Ovary (tissue), 3 donors: ENCODE measurements around the gene PRSS1.
"Not testable (repeated sequence)": the region's sequence is repeated elsewhere in the genome, so short reads cannot be mapped to it uniquely, and the experiment has no call there.

ENCODE experiments used
- EP300 ChIP-seq: sonication (generic); formaldehyde crosslinking; IDR thresholded peaks from one replicate; pipeline ENCODE4 v1.6.1; 2017; ENCODE audit warnings: antibody characterized with exemption
- POLR2A ChIP-seq: fragments of 450-650 bp; IDR thresholded peaks from one replicate; pipeline ENCODE4 v1.6.1; 2017; ENCODE audit warnings: antibody characterized with exemption, mild to moderate bottlenecking, moderate library complexity
- TF ChIP-seq, protein P1 (sequence below), 3 donors: fragments of 450-650 bp in 2 of 3; fragments of 200-600 bp in 1 of 3; IDR thresholded peaks; one replicate each; pipeline versions ENCODE4 v1.5.1 to v1.8.0; 2016 to 2022; ENCODE audit warnings: antibody characterized with exemption in 3 of 3, mild to moderate bottlenecking in 1 of 3
- donor health status: DM: no; HTN: no; CAD: no.

GRCh38 chr7:142758312-142758711 is 9.0 kb downstream of the PRSS1 start:
- TF ChIP-seq, protein P1, sequence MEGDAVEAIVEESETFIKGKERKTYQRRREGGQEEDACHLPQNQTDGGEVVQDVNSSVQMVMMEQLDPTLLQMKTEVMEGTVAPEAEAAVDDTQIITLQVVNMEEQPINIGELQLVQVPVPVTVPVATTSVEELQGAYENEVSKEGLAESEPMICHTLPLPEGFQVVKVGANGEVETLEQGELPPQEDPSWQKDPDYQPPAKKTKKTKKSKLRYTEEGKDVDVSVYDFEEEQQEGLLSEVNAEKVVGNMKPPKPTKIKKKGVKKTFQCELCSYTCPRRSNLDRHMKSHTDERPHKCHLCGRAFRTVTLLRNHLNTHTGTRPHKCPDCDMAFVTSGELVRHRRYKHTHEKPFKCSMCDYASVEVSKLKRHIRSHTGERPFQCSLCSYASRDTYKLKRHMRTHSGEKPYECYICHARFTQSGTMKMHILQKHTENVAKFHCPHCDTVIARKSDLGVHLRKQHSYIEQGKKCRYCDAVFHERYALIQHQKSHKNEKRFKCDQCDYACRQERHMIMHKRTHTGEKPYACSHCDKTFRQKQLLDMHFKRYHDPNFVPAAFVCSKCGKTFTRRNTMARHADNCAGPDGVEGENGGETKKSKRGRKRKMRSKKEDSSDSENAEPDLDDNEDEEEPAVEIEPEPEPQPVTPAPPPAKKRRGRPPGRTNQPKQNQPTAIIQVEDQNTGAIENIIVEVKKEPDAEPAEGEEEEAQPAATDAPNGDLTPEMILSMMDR (IDR thresholded peaks at IDR 0.05) = not testable (repeated sequence)
- not testable (repeated sequence) for TF ChIP-seq POLR2A, EP300
